H9 (cell line): ENCODE data around the gene SPZ1. TPM values are rescaled to one million over a fixed set of nuclear protein-coding genes. Genes with fewer than 3 reads are reported as not detected.

Experiments used
- DNase-seq: peaks from one replicate; pipeline ENCODE4 v3.0.0-alpha.2; 2017
- H2AFZ ChIP-seq: one replicate; pipeline ENCODE4 v1.6.1; 2013; ENCODE audit warnings: mild to moderate bottlenecking, low read length, control low read depth, moderate library complexity
- H2AK5ac ChIP-seq: 2 replicates; pipeline ENCODE4 v1.6.1; 2013; ENCODE audit warnings: low read length, control low read depth, mixed read lengths; ENCODE audit not compliant: insufficient read length
- H2BK120ac ChIP-seq: one replicate; pipeline ENCODE4 v1.6.1; 2013; ENCODE audit warnings: low read depth, mild to moderate bottlenecking, low read length, control low read depth, inconsistent platforms; ENCODE audit not compliant: poor library complexity, severe bottlenecking
- H2BK12ac ChIP-seq: 2 replicates; pipeline ENCODE4 v1.6.1; 2013; ENCODE audit warnings: low read length, control low read depth, mixed read lengths, low read depth; ENCODE audit not compliant: insufficient read length
- H2BK15ac ChIP-seq: 2 replicates; pipeline ENCODE4 v1.6.1; 2013; ENCODE audit warnings: low read depth, low read length, control low read depth
- H2BK20ac ChIP-seq: one replicate; pipeline ENCODE4 v1.6.1; 2013; ENCODE audit warnings: low read depth, mild to moderate bottlenecking, low read length, control low read depth, inconsistent platforms; ENCODE audit not compliant: poor library complexity, severe bottlenecking
- H2BK5ac ChIP-seq: 2 replicates; pipeline ENCODE4 v1.6.1; 2013; ENCODE audit warnings: low read length, control low read depth, mixed read lengths; ENCODE audit not compliant: insufficient read length
- H3K14ac ChIP-seq: 2 replicates; pipeline ENCODE4 v1.6.1; 2013; ENCODE audit warnings: low read length, control low read depth; ENCODE audit not compliant: insufficient read depth
- H3K18ac ChIP-seq: 2 replicates; pipeline ENCODE4 v1.6.1; 2013; ENCODE audit warnings: low read depth, mild to moderate bottlenecking, mixed read lengths, low read length, control low read depth; ENCODE audit not compliant: insufficient read length
- H3K23ac ChIP-seq: 2 replicates; pipeline ENCODE4 v1.6.1; 2013; ENCODE audit warnings: low read length, control low read depth, mixed read lengths, low read depth; ENCODE audit not compliant: insufficient read length
- H3K23me2 ChIP-seq: 2 replicates; pipeline ENCODE4 v1.6.1; 2013; ENCODE audit warnings: low read depth, mild to moderate bottlenecking, mixed read lengths, low read length, control low read depth; ENCODE audit not compliant: insufficient read length, poor library complexity, severe bottlenecking
- H3K27ac ChIP-seq: 2 replicates; pipeline ENCODE4 v1.5.1; 2013; ENCODE audit warnings: low read length, control low read depth, mixed read lengths, low read depth; ENCODE audit not compliant: insufficient read length
- H3K27me3 ChIP-seq: 2 replicates; pipeline ENCODE4 v1.6.1; 2013; ENCODE audit warnings: low read length, control low read depth, inconsistent platforms; ENCODE audit not compliant: insufficient read depth
- H3K4ac ChIP-seq: 2 replicates; pipeline ENCODE4 v1.6.1; 2013; ENCODE audit warnings: low read depth, mild to moderate bottlenecking, control low read depth, inconsistent platforms, low read length, moderate library complexity
- H3K4me1 ChIP-seq: 2 replicates; pipeline ENCODE4 v1.6.1; 2013; ENCODE audit warnings: low read length, control low read depth, inconsistent platforms; ENCODE audit not compliant: insufficient read depth
- H3K4me2 ChIP-seq: 2 replicates; pipeline ENCODE4 v1.6.1; 2013; ENCODE audit warnings: low read length, control low read depth, mixed read lengths; ENCODE audit not compliant: insufficient read length, insufficient read depth
- H3K56ac ChIP-seq: 2 replicates; pipeline ENCODE4 v1.6.1; 2013; ENCODE audit warnings: low read depth, mild to moderate bottlenecking, mixed read lengths, low read length, control low read depth; ENCODE audit not compliant: insufficient read length
- H3K79me1 ChIP-seq: 2 replicates; pipeline ENCODE4 v1.6.1; 2013; ENCODE audit warnings: low read depth, mild to moderate bottlenecking, moderate library complexity, low read length, control low read depth, inconsistent platforms; ENCODE audit not compliant: insufficient read depth, poor library complexity, severe bottlenecking
- H3K79me2 ChIP-seq: 2 replicates; pipeline ENCODE4 v1.6.1; 2013; ENCODE audit warnings: low read length, control low read depth, inconsistent platforms; ENCODE audit not compliant: insufficient read depth
- H3K9ac ChIP-seq: 2 replicates; pipeline ENCODE4 v1.6.1; 2013; ENCODE audit warnings: low read length, control low read depth, mixed read lengths; ENCODE audit not compliant: insufficient read length; ENCODE audit errors: extremely low read depth
- H3K9me3 ChIP-seq: one replicate; pipeline ENCODE4 v1.6.1; 2013; ENCODE audit warnings: low read depth, low read length, inconsistent platforms; ENCODE audit not compliant: control insufficient read depth
- H3T11ph ChIP-seq: one replicate; pipeline ENCODE4 v1.6.1; 2013; ENCODE audit warnings: mild to moderate bottlenecking, low read length, control low read depth, inconsistent platforms
- H4K20me1 ChIP-seq: one replicate; pipeline ENCODE4 v1.6.1; 2013; ENCODE audit not compliant: control insufficient read depth, insufficient read length, insufficient read depth
- H4K5ac ChIP-seq: 2 replicates; pipeline ENCODE4 v1.6.1; 2013; ENCODE audit warnings: low read depth, mild to moderate bottlenecking, mixed read lengths, low read length, control low read depth; ENCODE audit not compliant: insufficient read length
- H4K8ac ChIP-seq: replicated peaks from 2 replicates; pipeline ENCODE4 v1.6.1; 2013; ENCODE audit warnings: low read length, control low read depth, mixed read lengths, low read depth; ENCODE audit not compliant: insufficient read length
- H4K91ac ChIP-seq: 2 replicates; pipeline ENCODE4 v1.6.1; 2013; ENCODE audit warnings: low read depth, mild to moderate bottlenecking, moderate library complexity, mixed read lengths, low read length, control low read depth; ENCODE audit not compliant: insufficient read length
- H3K27ac Mint-ChIP-seq, 3 experiments: 2 replicates in 2 of 3; 3 replicates in 1 of 3; pipeline ENCODE4 v1.8.0; 2020 to 2021; ENCODE audit warnings: mixed read lengths in 3 of 3, mild to moderate bottlenecking in 1 of 3, moderate library complexity in 1 of 3
- H3K27me3 Mint-ChIP-seq: 2 replicates; pipeline ENCODE4 v1.8.0; 2021; ENCODE audit warnings: low read depth, mild to moderate bottlenecking, moderate library complexity, mixed read lengths
- H3K36me3 Mint-ChIP-seq, 3 experiments: 2 replicates in 2 of 3; 3 replicates in 1 of 3; pipeline ENCODE4 v1.8.0; 2020 to 2021; ENCODE audit warnings: low read depth in 3 of 3, mixed read lengths in 3 of 3; ENCODE audit not compliant: insufficient read depth in 1 of 3
- H3K4me1 Mint-ChIP-seq, 2 experiments: 2 replicates each; pipeline ENCODE4 v1.8.0; 2020; ENCODE audit warnings: mixed read lengths in 2 of 2
- H3K4me3 Mint-ChIP-seq, 2 experiments: 2 replicates in 1 of 2; 3 replicates in 1 of 2; pipeline ENCODE4 v1.8.0; 2020 to 2021; ENCODE audit warnings: mild to moderate bottlenecking in 2 of 2, mixed read lengths in 2 of 2, moderate library complexity in 1 of 2
- H3K9me3 Mint-ChIP-seq, 2 experiments: 2 replicates in 1 of 2; 3 replicates in 1 of 2; pipeline ENCODE4 v1.8.0; 2020; ENCODE audit warnings: mild to moderate bottlenecking in 2 of 2, mixed read lengths in 2 of 2, moderate library complexity in 1 of 2
- CTCF ChIP-seq: fragments of 200-600 bp; sonication (generic); conservative IDR thresholded peaks from 3 replicates; pipeline ENCODE4 v1.8.0; 2021; ENCODE audit warnings: antibody characterized with exemption, mild to moderate bottlenecking
- WGBS: extraction: QIAGEN DNeasy Blood & Tissue Kit; methylation state at CpG from one replicate; pipeline ENCODE4 v1.1.7; 2013; ENCODE audit warnings: missing lambda C conversion rate, low lambda C conversion rate, mixed read lengths; ENCODE audit not compliant: insufficient read length; ENCODE audit errors: extremely low coverage; 5-methylcytosine and 5-hydroxymethylcytosine counted together
- total RNA-seq: library from RNA; stranded (reverse); gene quantifications from 2 replicates; pipeline ENCODE4 v1.2.1, GENCODE V29; 2021

SPZ1 gene
- total RNA-seq, 1 experiment from 2014 or later: not detected

DNA sequence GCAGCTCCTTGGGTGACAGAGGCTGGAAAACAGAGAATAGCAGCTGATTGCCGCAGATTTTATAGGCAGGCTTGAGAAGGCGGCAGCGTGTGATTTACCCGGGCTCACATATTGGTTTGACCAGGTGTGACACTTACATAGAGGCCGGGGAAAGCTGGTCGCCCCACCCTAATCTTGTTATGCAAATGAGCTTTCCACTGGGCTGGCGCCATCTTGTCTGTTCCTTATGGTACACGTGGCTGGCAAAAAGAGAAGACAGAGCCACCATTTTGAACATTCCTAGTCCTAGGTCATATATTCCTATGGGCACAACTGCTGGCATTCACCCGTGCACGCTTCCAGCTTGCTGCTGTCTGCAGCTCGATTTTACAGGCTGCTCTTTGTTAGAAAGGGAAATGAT is 11.3 kb upstream of the SPZ1 start:
- no peaks in the 10 kb centered on the region for H3K79me1 ChIP-seq
- H4K8ac ChIP-seq: no peak overlapping the region
- no peak overlapping the region for H3K14ac ChIP-seq
- no peak overlapping the region for H3T11ph ChIP-seq
- no peaks in the 10 kb centered on the region for H3K9me3 ChIP-seq
- H3K36me3 Mint-ChIP-seq: peaks cover 8 to 20% (median 9%) of the 10 kb centered on the region in 3 experiments; a peak in 6 of 7 replicates
- H2BK15ac ChIP-seq: no peak overlapping the region
- no peak overlapping the region for H2BK12ac ChIP-seq
- H3K56ac ChIP-seq: no peak overlapping the region
- no peaks in the 10 kb centered on the region for H3K23me2 ChIP-seq
- H4K20me1 ChIP-seq: no peaks in the 10 kb centered on the region
- no peak overlapping the region for H3K9ac ChIP-seq
- H3K27me3 Mint-ChIP-seq: peaks cover 1% of the 10 kb centered on the region; the same call in 1 of the 2 replicates
- no peak overlapping the region for H2BK20ac ChIP-seq
- no peak overlapping the region for H4K5ac ChIP-seq
- peaks cover 23 to 26% of the 10 kb centered on the region in 2 experiments for H3K9me3 Mint-ChIP-seq
- H3K4me1 ChIP-seq: no peaks in the 10 kb centered on the region; the same call in 1 of the 2 replicates
- H2BK5ac ChIP-seq: no peak overlapping the region
- H3K27ac ChIP-seq: no peak overlapping the region
- H3K27ac Mint-ChIP-seq: no peak overlapping the region; a peak in 1 of 7 replicates
- no peak for DNase-seq
- H3K4me2 ChIP-seq: no peak overlapping the region
- H3K27me3 ChIP-seq: no peaks in the 10 kb centered on the region
- H3K18ac ChIP-seq: no peak overlapping the region
- no peak overlapping the region for H2AFZ ChIP-seq
- no peak overlapping the region for H3K4ac ChIP-seq
- H2BK120ac ChIP-seq: no peak overlapping the region
- no peak for TF ChIP-seq CTCF
- no CpG with 5 or more reads among the region's 11 CpGs for WGBS
- H3K4me3 Mint-ChIP-seq: no peak overlapping the region
- no peak overlapping the region for H3K23ac ChIP-seq
- no peaks in the 10 kb centered on the region for H3K79me2 ChIP-seq
- peaks cover 14 to 17% of the 10 kb centered on the region in 2 experiments for H3K4me1 Mint-ChIP-seq
- no peak overlapping the region for H2AK5ac ChIP-seq
- no peak overlapping the region for H4K91ac ChIP-seq
